ENCODE results near the gene ZNF384.

The ZNF384 gene

DNA sequence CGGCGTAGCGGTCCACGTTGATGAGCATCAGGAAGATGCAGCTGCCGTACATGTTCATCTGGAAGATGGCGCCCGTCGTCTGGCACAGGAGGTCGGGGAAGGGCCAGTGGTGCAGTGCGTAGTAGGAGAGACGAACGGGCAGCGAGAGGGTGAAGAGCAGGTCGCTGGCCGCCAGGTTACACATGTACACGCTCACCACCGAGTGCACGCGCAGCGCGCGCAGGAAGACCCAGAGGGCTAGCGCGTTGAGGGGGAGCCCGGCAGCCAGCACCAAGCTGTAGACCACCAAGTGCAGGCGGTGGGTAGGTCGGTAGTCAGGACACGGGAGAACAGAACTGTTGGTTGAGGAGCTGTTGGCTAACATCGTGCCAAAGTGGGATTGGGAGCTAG, 68.3 kb downstream of the ZNF384 start (continued):
- TF ChIP-seq, protein P1, sequence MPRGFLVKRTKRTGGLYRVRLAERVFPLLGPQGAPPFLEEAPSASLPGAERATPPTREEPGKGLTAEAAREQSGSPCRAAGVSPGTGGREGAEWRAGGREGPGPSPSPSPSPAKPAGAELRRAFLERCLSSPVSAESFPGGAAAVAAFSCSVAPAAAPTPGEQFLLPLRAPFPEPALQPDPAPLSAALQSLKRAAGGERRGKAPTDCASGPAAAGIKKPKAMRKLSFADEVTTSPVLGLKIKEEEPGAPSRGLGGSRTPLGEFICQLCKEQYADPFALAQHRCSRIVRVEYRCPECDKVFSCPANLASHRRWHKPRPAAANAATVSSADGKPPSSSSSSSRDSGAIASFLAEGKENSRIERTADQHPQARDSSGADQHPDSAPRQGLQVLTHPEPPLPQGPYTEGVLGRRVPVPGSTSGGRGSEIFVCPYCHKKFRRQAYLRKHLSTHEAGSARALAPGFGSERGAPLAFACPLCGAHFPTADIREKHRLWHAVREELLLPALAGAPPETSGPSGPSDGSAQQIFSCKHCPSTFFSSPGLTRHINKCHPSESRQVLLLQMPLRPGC (tag by site-specific recombination; IDR thresholded peaks at IDR 0.05), result no peak
- no peak for TF ChIP-seq KLF16 (tag by site-specific recombination; IDR thresholded peaks at IDR 0.05)
- no peak for TF ChIP-seq ZNF433 (tag by site-specific recombination; IDR thresholded peaks at IDR 0.05; ENCODE audit: low read depth)

DNA sequence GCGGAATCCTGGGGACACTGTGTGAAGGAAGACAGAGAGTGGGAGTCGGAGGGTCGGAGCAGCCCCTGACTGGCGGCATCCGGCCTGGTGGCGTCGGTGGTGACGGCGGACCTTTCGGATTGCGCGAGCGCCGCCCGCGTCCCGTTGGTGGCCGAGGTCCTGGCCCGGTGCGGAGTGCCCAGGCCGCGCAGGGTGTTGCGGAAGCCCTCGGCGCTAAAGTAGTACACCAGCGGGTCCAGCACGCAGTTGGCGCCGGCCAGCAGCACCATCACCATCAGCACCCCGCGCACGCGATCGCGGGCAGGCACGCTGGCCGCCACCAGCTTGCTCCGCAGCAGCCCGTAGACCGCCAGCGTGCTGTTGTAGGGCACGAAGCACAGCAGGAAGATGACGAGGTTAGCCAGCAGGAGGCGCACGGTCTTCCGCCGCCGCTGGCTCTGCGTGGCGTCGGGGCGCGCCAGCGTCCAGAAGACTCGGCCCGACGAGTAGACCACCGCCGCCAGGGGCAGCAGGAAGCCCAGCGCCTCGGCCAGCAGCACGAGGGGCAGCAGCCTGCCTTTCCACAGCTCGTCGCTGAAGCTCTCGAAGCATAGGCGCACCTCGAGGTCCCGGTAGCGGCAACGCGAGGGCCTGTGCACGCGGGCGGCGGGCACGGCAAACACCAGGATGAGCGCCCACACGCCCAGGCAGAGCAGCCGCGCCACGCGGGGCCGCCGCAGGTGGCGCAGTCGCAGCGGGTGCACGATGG, 68.9 kb downstream of the ZNF384 start:
- H3K4me3 ChIP-seq (ENCODE audit: low read depth, low read length), result no peak overlapping the region

DNA sequence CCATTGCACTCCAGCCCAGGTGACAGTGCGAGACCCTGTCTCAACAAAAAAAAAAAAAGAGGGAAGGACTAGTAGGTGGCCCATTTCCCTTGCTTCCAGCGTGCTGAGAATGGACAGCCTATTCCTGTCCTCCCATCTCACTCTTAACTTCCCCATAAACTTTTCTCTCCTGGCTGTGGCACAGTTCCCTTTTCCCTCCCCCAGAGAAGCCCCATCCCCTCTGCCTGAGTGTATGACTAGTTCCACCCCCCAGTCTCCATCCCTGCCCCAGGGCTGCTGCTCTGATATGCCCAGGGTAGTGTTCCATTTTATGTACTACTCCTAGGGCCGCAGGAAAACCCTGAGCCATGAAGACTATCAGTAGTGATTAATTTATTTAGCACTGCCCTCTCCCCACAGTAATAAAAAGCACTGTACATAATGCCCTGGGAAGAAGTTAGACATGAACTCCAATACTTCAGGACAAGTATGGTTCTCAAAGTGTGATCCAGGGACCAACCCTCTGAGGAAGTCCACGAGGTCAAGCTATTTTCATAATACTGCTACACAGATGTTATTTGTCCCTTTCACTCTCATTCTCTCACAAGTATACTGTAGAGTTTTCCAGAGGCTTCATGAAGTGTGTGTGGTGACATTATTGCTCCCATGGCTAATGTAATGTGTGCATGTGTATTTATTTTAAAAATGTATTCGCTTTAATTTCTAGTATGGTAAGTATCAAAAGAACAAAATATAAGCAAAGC, 70.5 kb downstream of the ZNF384 start:
- ChIA-PET CTCF (interaction anchor here (0.6 to 2.5 kb wide), 11 partner anchors 11 to 345 kb away, joined by 3 to 9 read pairs (median 4); partner anchors contain the start of gene COPS7A), POLR2A (no interaction called here)
- H3K4me3 ChIP-seq (ENCODE audit: low read depth, low read length), result no peak overlapping the region
- H3K36me3 ChIP-seq (ENCODE audit: control insufficient read depth in 2 of 2, insufficient read depth in 1 of 2, low read length in 2 of 2), result no peaks in the 10 kb centered on the region
- no peak for TF ChIP-seq ZNF600 (tag by site-specific recombination; IDR thresholded peaks at IDR 0.05)
- TF ChIP-seq ZNF202 (tag by site-specific recombination; IDR thresholded peaks at IDR 0.05; ENCODE audit: borderline replicate concordance), result no peak
- no peak for TF ChIP-seq ZSCAN16 (tag by site-specific recombination; IDR thresholded peaks at IDR 0.05)
- TF ChIP-seq ZNF623 (tag by site-specific recombination; IDR thresholded peaks at IDR 0.05), result no peak
- TF ChIP-seq, protein P2, sequence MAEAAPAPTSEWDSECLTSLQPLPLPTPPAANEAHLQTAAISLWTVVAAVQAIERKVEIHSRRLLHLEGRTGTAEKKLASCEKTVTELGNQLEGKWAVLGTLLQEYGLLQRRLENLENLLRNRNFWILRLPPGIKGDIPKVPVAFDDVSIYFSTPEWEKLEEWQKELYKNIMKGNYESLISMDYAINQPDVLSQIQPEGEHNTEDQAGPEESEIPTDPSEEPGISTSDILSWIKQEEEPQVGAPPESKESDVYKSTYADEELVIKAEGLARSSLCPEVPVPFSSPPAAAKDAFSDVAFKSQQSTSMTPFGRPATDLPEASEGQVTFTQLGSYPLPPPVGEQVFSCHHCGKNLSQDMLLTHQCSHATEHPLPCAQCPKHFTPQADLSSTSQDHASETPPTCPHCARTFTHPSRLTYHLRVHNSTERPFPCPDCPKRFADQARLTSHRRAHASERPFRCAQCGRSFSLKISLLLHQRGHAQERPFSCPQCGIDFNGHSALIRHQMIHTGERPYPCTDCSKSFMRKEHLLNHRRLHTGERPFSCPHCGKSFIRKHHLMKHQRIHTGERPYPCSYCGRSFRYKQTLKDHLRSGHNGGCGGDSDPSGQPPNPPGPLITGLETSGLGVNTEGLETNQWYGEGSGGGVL (tag by site-specific recombination; IDR thresholded peaks at IDR 0.05), result no peak
- peaks cover 3% of the 10 kb centered on the region; the same call in 1 of the 2 replicates for H3K4me1 ChIP-seq (ENCODE audit: control insufficient read depth, insufficient read depth, low read length)
- H3K27ac ChIP-seq (ENCODE audit: extremely low read depth, low read depth, low read length), result no peak overlapping the region
- no peaks in the 10 kb centered on the region for H3K9me3 ChIP-seq (ENCODE audit: control insufficient read depth, insufficient read depth, low read depth, low read length)

More for the DNA sequence above, 68.9 kb downstream of the ZNF384 start:
- POLR2A ChIA-PET, result interaction anchor here (1.1 kb wide), 1 partner anchor 34 kb away, joined by 3 read pairs; no protein-coding TSS in a partner anchor
- H3K4me1 ChIP-seq (ENCODE audit: control insufficient read depth, insufficient read depth, low read length), result no peaks in the 10 kb centered on the region
- no peaks in the 10 kb centered on the region for H3K9me3 ChIP-seq (ENCODE audit: control insufficient read depth, insufficient read depth, low read depth, low read length)
- H3K27ac ChIP-seq (ENCODE audit: extremely low read depth, low read depth, low read length), result no peak overlapping the region
- CTCF ChIA-PET, result interaction anchor here (0.6 to 2.5 kb wide), 2 partner anchors 64 to 323 kb away, joined by 3 to 8 read pairs; partner anchors contain the start of genes C12orf57 and RNU7-1
- TF ChIP-seq, protein P3, sequence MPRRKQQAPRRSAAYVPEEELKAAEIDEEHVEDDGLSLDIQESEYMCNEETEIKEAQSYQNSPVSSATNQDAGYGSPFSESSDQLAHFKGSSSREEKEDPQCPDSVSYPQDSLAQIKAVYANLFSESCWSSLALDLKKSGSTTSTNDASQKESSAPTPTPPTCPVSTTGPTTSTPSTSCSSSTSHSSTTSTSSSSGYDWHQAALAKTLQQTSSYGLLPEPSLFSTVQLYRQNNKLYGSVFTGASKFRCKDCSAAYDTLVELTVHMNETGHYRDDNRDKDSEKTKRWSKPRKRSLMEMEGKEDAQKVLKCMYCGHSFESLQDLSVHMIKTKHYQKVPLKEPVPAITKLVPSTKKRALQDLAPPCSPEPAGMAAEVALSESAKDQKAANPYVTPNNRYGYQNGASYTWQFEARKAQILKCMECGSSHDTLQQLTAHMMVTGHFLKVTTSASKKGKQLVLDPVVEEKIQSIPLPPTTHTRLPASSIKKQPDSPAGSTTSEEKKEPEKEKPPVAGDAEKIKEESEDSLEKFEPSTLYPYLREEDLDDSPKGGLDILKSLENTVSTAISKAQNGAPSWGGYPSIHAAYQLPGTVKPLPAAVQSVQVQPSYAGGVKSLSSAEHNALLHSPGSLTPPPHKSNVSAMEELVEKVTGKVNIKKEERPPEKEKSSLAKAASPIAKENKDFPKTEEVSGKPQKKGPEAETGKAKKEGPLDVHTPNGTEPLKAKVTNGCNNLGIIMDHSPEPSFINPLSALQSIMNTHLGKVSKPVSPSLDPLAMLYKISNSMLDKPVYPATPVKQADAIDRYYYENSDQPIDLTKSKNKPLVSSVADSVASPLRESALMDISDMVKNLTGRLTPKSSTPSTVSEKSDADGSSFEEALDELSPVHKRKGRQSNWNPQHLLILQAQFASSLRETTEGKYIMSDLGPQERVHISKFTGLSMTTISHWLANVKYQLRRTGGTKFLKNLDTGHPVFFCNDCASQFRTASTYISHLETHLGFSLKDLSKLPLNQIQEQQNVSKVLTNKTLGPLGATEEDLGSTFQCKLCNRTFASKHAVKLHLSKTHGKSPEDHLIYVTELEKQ (tag by site-specific recombination; IDR thresholded peaks at IDR 0.05; ENCODE audit: borderline replicate concordance), result no peak
- TF ChIP-seq RBAK (tag by site-specific recombination; IDR thresholded peaks at IDR 0.05), result no peak
- TF ChIP-seq ZNF423 (tag by site-specific recombination; IDR thresholded peaks at IDR 0.05), result no peak
- TF ChIP-seq ZNF211 (tag by site-specific recombination; IDR thresholded peaks at IDR 0.05; ENCODE audit: low read depth), result no peak
- no peak for TF ChIP-seq OVOL3 (tag by site-specific recombination; IDR thresholded peaks at IDR 0.05)
- no peak for TF ChIP-seq ZNF266 (tag by site-specific recombination; IDR thresholded peaks at IDR 0.05; ENCODE audit: low read depth)
- no peak for TF ChIP-seq ZNF843 (tag by site-specific recombination; IDR thresholded peaks at IDR 0.05)
- TF ChIP-seq KLF1 (tag by site-specific recombination; IDR thresholded peaks at IDR 0.05), result no peak
- no peak for TF ChIP-seq SP2 (tag by site-specific recombination; IDR thresholded peaks at IDR 0.05)
- no peak for TF ChIP-seq ZNF394 (tag by site-specific recombination; IDR thresholded peaks at IDR 0.05; ENCODE audit: borderline replicate concordance)
- no peak for TF ChIP-seq ZNF214 (tag by site-specific recombination; IDR thresholded peaks at IDR 0.05; ENCODE audit: borderline replicate concordance)
- TF ChIP-seq EGR2 (tag by site-specific recombination; IDR thresholded peaks at IDR 0.05; ENCODE audit: low read depth), result no peak
- TF ChIP-seq ZFP37 (tag by site-specific recombination; IDR thresholded peaks at IDR 0.05), result no peak
- no peaks in the 10 kb centered on the region for H3K36me3 ChIP-seq (ENCODE audit: control insufficient read depth in 2 of 2, insufficient read depth in 1 of 2, low read length in 2 of 2)
